NT2/D1 (cell line): ENCODE results near the gene KRTAP3-2.

Source experiments
- DNase-seq: peaks from one replicate; pipeline ENCODE4 v3.0.0-alpha.2; 2011; ENCODE audit warnings: low read depth, low spot score
- H3K27me3 ChIP-seq: 2 replicates; pipeline ENCODE4 v1.6.0; 2011; ENCODE audit warnings: mild to moderate bottlenecking; ENCODE audit not compliant: insufficient read length, insufficient read depth
- H3K36me3 ChIP-seq: 2 replicates; pipeline ENCODE4 v1.6.1; 2011; ENCODE audit warnings: mild to moderate bottlenecking, low read length, mixed read lengths; ENCODE audit not compliant: insufficient read depth, insufficient read length
- H3K4me1 ChIP-seq: 2 replicates; pipeline ENCODE4 v1.5.1; 2011; ENCODE audit not compliant: insufficient read depth, insufficient read length
- H3K4me3 ChIP-seq: 2 replicates; pipeline ENCODE4 v1.5.1; 2011; ENCODE audit warnings: low read depth; ENCODE audit not compliant: insufficient read length
- H3K9ac ChIP-seq: 2 replicates; pipeline ENCODE4 v1.6.0; 2011; ENCODE audit warnings: low read depth; ENCODE audit not compliant: insufficient read length
- H3K9me3 ChIP-seq: 2 replicates; pipeline ENCODE4 v1.5.1; 2011; ENCODE audit warnings: mild to moderate bottlenecking, low read length; ENCODE audit not compliant: insufficient read depth
- SUZ12 ChIP-seq: IDR thresholded peaks from 2 replicates; pipeline ENCODE4 v1.6.1; 2011; ENCODE audit not compliant: insufficient read length, insufficient read depth; ENCODE audit errors: extremely low read depth
- YY1 ChIP-seq: IDR thresholded peaks from 2 replicates; pipeline ENCODE4 v1.6.1; 2011; ENCODE audit not compliant: insufficient read length, insufficient read depth
- ZNF274 ChIP-seq: IDR thresholded peaks from 2 replicates; pipeline ENCODE4 v1.6.1; 2011; ENCODE audit warnings: mild to moderate bottlenecking, low read depth, low read length

The KRTAP3-2 gene

GRCh38 chr17:40951011-40951622 is 48.6 kb downstream of the KRTAP3-2 start:
- no peaks in the 10 kb centered on the region for H3K36me3 ChIP-seq
- H3K9me3 ChIP-seq, result no peaks in the 10 kb centered on the region
- DNase-seq, result no peak
- no peak overlapping the region for H3K4me3 ChIP-seq
- TF ChIP-seq YY1, result no peak
- no peak for TF ChIP-seq ZNF274
- no peak for TF ChIP-seq SUZ12
- H3K27me3 ChIP-seq, result no peaks in the 10 kb centered on the region
- peaks cover 3% of the 10 kb centered on the region for H3K4me1 ChIP-seq
- no peak overlapping the region for H3K9ac ChIP-seq

GRCh38 chr17:40950176-40950575 is 49.5 kb downstream of the KRTAP3-2 start:
- no peak for TF ChIP-seq YY1
- no peak for TF ChIP-seq SUZ12
- TF ChIP-seq ZNF274, result no peak
- Histone ChIP-seq H3K9ac (no peak overlapping the region), H3K36me3 (no peaks in the 10 kb centered on the region), H3K9me3 (no peaks in the 10 kb centered on the region), H3K4me1 (peaks cover 3% of the 10 kb centered on the region), H3K27me3 (no peaks in the 10 kb centered on the region), H3K4me3 (no peak overlapping the region)
- DNase-seq, result no peak

GRCh38 chr17:40949418-40949817 is 50.3 kb downstream of the KRTAP3-2 start:
- Histone ChIP-seq H3K4me1 (peaks cover 3% of the 10 kb centered on the region), H3K27me3 (no peaks in the 10 kb centered on the region), H3K9me3 (no peaks in the 10 kb centered on the region), H3K4me3 (no peak overlapping the region), H3K9ac (no peak overlapping the region), H3K36me3 (no peaks in the 10 kb centered on the region)
- TF ChIP-seq YY1 (no peak), ZNF274 (no peak), SUZ12 (no peak)
- no peak for DNase-seq
